HPDE6-E6E7 (cell line): ENCODE results near the gene FILIP1L.
A peak's percentile ranks its signal among the peaks of the same experiment; 100 is the strongest.

Experiments
- DNase-seq: peaks from one replicate; pipeline ENCODE4 v3.0.0; 2011; ENCODE audit warnings: missing footprints; ENCODE audit errors: extremely low spot score

FILIP1L gene

DNA sequence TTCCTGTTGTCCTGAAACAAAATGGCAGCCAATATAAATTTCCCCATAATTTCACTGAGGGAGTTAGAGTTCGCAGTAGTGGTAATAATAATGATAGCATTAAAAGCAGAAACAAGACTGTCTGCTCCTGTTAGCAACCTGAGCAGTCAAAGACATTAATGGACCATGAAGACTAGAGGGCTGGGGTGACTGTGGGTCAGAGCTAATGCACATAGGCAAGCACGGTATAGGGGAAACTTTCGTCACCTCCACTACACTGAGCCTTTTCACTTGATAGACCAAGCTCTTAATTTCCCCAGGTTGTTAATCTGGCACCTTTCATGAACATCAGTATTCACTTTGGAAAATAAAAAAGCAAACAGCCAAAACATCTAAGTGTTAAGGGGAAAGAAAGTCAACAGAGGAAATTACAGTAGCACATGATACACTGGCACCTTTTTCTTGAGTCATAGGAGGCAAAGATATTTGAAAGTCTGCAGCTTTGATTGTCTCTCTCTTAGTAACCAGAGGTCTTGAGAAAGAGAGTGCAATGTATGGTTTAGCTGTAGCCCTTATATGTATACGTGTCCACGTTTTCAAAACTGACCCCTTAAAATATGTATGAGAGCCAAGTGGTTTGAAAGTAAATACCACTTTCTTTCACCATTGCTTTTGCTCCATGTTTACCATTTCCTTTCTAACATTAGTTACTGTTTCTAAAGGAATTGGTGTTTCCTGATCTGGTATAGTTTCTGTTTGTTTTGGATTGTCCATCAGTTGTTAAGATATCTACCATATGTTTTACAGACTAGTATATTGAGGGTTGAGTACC, 104.8 kb downstream of the FILIP1L start:
- no peak for DNase-seq

DNA sequence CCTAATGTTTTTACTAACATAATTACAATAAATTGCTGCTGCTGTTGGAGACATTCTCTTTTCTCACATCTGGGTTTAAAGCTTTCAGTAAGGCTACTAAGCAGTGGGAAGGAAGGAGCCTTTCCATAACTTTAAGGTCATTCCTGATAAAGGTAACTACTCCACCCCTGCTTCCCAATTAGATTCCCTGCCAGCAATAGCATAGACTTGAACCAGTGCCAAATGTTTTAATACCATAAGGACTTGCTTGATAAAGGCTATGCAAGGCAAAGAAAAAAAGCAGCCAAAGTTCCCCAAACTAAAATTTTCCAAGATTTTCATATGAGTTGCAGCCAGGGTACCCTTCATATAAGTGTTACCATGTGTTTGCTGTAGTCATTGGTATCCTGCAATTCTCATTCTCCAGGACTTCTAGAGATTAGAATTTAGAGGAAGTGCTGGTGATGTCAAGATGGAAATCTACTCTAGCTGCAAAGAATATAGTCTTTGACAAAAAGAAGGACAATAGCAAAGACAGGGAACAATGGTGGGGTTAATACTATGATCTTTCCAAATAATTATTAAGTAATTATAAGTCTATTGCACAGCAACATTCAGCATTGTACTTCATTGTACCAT, 106.1 kb downstream of the FILIP1L start:
- no peak for DNase-seq

DNA sequence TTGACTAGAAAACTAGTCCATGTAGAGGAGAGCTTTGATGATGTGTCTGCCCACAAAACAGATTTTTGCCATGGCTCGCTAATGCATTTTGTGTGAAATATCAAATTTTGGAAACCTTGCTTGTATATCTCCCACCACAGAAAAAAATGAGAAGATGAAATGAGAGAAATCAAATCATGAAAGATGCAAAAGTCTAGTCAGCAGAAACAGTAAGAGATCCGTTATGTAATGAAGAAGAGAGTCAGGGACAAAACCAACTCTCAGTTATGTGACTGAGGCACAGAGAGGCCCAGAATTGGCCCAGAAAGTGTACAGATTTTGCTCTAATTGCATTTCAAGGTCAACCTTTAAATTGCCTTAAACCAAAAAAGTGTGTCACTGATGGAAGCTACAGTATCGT, 107.0 kb downstream of the FILIP1L start:
- no peak for DNase-seq

GRCh38 chr3:100006570-100007271, 107.6 kb downstream of the FILIP1L start:
- DNase-seq = no peak

DNA sequence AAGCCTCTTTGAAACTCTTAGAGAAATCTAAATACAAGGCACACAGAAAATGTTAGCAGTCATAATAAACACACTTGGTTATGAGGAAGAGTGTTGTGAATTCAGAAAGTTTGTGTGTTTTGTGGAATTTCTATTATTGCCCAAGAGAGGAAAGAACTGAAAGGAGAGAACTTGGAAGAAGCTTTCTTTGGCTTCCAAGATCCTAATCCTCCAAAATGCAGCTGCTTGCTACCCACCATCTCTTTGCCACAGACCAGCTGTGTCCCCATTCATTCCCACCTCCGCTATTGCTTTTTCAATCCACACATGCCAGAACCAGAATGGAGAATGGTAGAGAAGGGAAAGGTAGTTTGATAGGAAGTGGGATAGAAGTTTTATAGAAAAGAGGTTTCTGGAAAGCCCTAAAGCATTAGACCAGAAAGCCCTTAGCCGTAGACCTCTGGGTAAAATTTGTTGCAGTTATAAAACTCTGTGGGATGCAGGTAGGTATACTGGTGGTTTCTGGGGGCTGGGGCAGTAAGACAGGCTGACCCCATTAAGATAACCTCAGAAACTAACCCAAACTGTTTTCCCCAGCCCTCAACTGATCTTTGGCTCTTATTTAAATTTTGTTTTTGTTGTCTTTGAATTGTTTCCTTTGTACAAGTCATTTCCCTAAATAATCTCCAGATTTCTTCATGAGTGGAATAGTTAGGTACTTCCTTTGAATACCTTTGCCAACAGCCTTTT, 108.5 kb downstream of the FILIP1L start:
- no peak for DNase-seq

DNA sequence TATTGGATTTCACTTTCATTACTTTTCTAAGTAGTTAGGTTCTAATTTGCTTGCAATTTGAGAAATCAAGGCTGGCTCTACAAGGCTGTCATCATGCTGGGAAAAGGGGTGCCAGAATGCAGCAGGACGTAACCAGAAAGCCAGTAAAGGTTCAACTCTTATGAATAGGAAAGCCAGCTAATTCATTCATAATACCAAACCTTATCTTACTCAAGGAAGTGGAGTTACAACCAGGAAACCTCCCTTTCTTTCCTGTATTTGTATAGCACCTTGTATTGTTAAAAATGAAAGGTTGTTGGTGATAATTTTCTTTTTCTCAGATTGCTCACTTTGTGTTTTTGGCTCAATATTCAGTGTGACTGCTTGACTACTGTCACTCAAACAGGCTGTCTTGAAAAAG, 109.4 kb downstream of the FILIP1L start:
- no peak for DNase-seq

GRCh38 chr3:100003609-100004503, 110.4 kb downstream of the FILIP1L start:
- DNase-seq = no peak

DNA sequence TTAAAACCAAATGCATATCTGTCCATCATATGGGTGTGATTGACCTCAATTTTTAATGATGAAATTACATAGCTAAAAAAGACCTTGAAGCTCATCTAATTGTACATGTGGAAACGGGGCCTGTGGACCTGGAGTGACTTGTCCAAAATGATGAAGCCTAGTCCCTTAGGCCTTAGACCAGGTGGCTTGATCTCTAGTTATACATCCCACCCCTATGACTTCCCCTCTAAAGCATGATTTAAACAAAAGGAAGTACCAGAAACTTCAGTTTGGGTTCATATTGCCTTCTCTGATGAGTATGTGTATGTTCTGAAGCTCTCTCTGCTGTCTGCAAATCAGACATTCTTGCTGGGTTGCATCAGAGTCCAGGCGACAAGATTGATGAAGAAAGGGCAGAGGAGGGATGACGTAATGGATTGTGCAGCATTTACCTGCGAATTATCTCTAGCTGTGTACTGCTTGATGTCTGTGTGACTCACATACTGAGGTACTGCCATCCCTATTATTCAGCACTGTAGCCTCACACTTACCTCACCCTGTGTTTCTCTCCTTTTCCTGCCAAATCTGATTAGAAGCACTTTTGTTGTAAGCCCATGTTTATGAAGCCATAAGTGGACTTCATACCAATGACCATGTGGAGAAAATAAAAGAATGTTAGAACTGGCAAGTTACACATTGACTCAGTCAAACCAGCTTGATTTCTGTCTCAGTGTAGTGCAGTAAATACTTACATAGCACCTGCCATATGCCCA, 111.5 kb downstream of the FILIP1L start:
- DNase-seq = peak; percentile 93

DNA sequence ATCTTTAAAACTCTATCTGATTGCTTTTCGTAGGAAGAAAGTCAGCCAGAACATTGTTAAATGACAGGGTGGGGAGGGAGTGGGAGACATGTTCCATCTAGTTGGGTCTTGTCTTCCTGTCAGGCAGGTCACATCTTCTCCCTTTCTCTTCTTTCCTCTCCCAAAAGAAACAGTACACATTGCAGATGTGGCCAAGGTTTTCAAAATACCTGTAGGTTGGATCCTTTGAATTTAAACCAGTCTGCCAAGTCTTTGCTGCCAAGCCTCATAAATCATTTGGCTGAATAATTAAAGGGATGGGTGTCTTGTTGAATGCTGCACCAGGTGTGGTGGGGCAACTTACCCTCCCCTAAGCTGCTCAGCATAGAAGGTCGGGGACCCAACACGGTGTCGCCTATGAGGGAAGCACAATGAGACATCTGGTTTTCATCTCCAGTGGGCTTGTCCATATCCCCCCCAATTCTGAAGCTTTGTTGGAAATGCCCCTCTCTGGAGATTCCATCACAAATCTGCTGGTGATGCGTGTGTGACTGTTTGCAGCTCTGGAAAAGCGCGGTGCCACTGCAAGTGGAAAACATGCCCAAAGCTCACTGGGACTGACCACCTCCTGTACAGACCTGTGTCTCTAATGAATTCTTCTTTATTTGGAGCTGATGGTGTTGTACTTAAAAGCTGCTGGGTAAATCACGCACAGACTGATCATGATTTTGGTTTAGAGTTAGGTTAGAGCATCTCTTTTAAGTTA, 112.6 kb downstream of the FILIP1L start:
- peak; percentile 36 for DNase-seq

DNA sequence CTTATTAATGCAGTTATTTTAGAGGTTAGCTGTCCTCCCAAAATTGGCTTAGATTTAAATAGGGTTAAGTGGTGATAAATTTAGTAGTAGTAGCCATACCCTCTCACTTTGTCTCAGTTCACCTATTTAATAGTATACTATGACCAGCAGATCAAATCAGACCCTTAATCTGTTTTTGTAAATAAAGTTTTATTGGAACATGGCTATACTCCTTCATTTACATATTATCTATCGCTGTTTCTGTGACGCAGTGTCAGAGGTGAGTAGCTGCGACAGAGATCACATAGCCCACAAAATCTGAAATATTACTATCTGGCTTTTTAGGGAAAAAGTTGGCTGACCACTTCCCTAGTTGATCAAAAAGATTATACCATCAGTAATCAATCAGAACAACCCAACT, 113.2 kb downstream of the FILIP1L start:
- DNase-seq = no peak

- no peak for DNase-seq
These were observed 114.8 kb downstream of the FILIP1L start for GRCh38 chr3:99999536-99999935.

DNA sequence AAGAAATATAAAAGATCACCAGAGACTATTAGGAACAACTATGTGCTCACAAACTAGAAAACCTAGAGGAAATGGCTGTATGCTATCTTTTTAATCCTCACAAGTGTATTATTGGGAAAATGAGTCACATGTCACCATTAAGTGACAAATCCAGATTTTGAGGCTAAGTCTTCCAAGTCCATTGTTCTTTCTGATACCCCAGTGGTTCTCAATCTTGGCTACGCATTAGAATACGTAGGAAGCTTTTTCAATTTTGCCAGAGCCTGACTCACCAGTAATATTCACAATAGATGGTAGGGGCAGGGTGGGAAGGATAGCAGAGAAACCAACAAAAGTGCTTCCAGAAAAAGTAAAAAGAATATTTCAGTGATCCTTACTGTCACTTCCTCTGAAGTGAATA, 117.0 kb downstream of the FILIP1L start:
- no peak for DNase-seq

GRCh38 chr3:99990179-99990578, 124.1 kb downstream of the FILIP1L start:
- no peak for DNase-seq

GRCh38 chr3:99984668-99985067, 129.6 kb downstream of the FILIP1L start:
- no peak for DNase-seq

DNA sequence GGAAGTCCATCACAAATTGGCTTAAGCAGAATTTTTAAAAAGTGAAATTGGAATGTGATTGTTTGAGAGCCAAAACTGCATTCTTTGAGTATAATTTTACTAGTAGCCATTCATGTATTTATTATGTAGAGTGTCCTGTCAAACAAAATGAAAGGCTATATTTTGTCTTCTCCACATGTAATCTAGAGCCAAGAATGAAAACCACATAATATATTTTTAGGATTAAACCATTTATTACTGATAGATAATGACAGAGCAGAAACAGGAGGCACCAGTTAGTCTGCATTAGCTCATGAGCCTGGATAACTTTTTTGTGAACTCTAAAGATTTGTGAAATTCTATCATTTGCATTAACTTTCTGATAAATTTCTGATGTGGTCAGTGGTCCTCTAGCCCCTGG, 130.2 kb downstream of the FILIP1L start:
- no peak for DNase-seq

GRCh38 chr3:99982650-99983049, 131.7 kb downstream of the FILIP1L start:
- no peak for DNase-seq

DNA sequence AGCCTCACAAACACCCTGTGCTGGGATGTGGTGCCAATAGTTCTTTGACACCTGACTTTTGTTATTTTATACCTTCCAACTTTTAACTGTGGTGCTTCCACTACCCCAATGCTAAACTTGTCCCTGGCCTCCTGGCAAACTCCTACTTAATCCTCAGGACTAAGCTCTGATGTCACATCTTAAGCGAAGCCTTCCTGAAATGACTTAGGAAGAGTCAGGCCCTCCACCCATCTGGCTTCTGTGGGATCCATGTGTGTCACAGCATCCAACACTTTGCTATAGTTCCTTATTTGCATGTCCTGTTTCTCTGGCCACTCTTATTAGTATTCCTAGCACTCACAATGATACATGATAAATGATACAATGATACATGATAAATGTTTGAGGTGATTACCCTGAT, 133.2 kb downstream of the FILIP1L start:
- DNase-seq = no peak

GRCh38 chr3:99980606-99981005, 133.7 kb downstream of the FILIP1L start:
- no peak for DNase-seq

GRCh38 chr3:99978221-99978620, 136.1 kb downstream of the FILIP1L start:
- no peak for DNase-seq

GRCh38 chr3:99976584-99976983, 137.7 kb downstream of the FILIP1L start:
- DNase-seq = no peak
